HepG2 (cell line): ENCODE results near the gene PIK3CB. TPM values are rescaled to one million over a fixed set of nuclear protein-coding genes. Genes with fewer than 3 reads are reported as not detected.

Experiments used
- GTF3A ChIP-seq: sonication (generic); formaldehyde crosslinking; conservative IDR thresholded peaks from 2 replicates; pipeline ENCODE4 v1.4.0; 2020; ENCODE audit warnings: mild to moderate bottlenecking, missing genetic modification reagents
- HHEX ChIP-seq: IDR thresholded peaks from 2 replicates; pipeline ENCODE4 v1.6.1; 2016; ENCODE audit warnings: control low read depth
- HMG20A ChIP-seq: IDR thresholded peaks from 2 replicates; pipeline ENCODE4 v1.6.1; 2016; ENCODE audit warnings: borderline replicate concordance
- HOXA9 ChIP-seq: sonication (generic); formaldehyde crosslinking; IDR thresholded peaks from 2 replicates; pipeline ENCODE4 v1.8.1; 2022; ENCODE audit warnings: missing genetic modification reagents, mild to moderate bottlenecking, moderate library complexity, borderline replicate concordance
- KLF12 ChIP-seq: sonication (generic); formaldehyde crosslinking; IDR thresholded peaks from 2 replicates; pipeline ENCODE4 v1.4.0; 2020; ENCODE audit warnings: missing genetic modification reagents, borderline replicate concordance
- MED13 ChIP-seq: sonication (generic); formaldehyde crosslinking; IDR thresholded peaks from 2 replicates; pipeline ENCODE4 v1.5.0; 2020; ENCODE audit warnings: missing genetic modification reagents
- MTF1 ChIP-seq: sonication (generic); formaldehyde crosslinking; IDR thresholded peaks from 2 replicates; pipeline ENCODE4 v1.5.0; 2020; ENCODE audit warnings: missing genetic modification reagents
- NFIB ChIP-seq: sonication (generic); formaldehyde crosslinking; IDR thresholded peaks from 2 replicates; pipeline ENCODE4 v1.9.0; 2021; ENCODE audit warnings: missing genetic modification reagents, mild to moderate bottlenecking, borderline replicate concordance
- NPAS2 ChIP-seq: sonication (generic); formaldehyde crosslinking; IDR thresholded peaks from 2 replicates; pipeline ENCODE4 v1.8.0; 2022; ENCODE audit warnings: mild to moderate bottlenecking, missing genetic modification reagents, borderline replicate concordance
- PHF20 ChIP-seq: sonication (generic); formaldehyde crosslinking; IDR thresholded peaks from 2 replicates; pipeline ENCODE4 v1.5.0; 2020; ENCODE audit warnings: mild to moderate bottlenecking, missing genetic modification reagents
- RBM39 ChIP-seq: fragments of 200-400 bp; formaldehyde crosslinking; IDR thresholded peaks from one replicate; pipeline ENCODE4 v1.6.1; 2018; ENCODE audit warnings: antibody characterized with exemption, mild to moderate bottlenecking, low read depth, low read length; ENCODE audit not compliant: poor library complexity, severe bottlenecking
- SPEN ChIP-seq: sonication (generic); formaldehyde crosslinking; IDR thresholded peaks from 2 replicates; pipeline ENCODE4 v1.5.1; 2020; ENCODE audit warnings: low read depth, mild to moderate bottlenecking, missing genetic modification reagents
- TARDBP ChIP-seq: sonication (generic); formaldehyde crosslinking; IDR thresholded peaks from 2 replicates; pipeline ENCODE4 v1.8.0; 2022; ENCODE audit warnings: mild to moderate bottlenecking, missing genetic modification reagents
- ZFY ChIP-seq: sonication (generic); formaldehyde crosslinking; IDR thresholded peaks from 2 replicates; pipeline ENCODE4 v1.4.0; 2020; ENCODE audit warnings: missing genetic modification reagents
- ZNF10 ChIP-seq: sonication (generic); formaldehyde crosslinking; IDR thresholded peaks from 2 replicates; pipeline ENCODE4 v1.4.0; 2020; ENCODE audit warnings: mild to moderate bottlenecking, low read depth, missing genetic modification reagents, borderline replicate concordance
- ZNF143 ChIP-seq: sonication (generic); formaldehyde crosslinking; IDR thresholded peaks from 2 replicates; pipeline ENCODE4 v1.4.0; 2020; ENCODE audit warnings: missing genetic modification reagents
- ZNF230 ChIP-seq: sonication (generic); formaldehyde crosslinking; IDR thresholded peaks from 2 replicates; pipeline ENCODE4 v1.4.0; 2020; ENCODE audit warnings: mild to moderate bottlenecking, missing genetic modification reagents
- ZNF333 ChIP-seq: sonication (generic); formaldehyde crosslinking; IDR thresholded peaks from 2 replicates; pipeline ENCODE4 v1.4.0; 2020; ENCODE audit warnings: mild to moderate bottlenecking, missing genetic modification reagents, borderline replicate concordance
- ZNF350 ChIP-seq: sonication (generic); formaldehyde crosslinking; IDR thresholded peaks from 2 replicates; pipeline ENCODE4 v1.4.0; 2020; ENCODE audit warnings: mild to moderate bottlenecking, low read depth, missing genetic modification reagents, borderline replicate concordance
- ZNF441 ChIP-seq: sonication (generic); formaldehyde crosslinking; IDR thresholded peaks from 2 replicates; pipeline ENCODE4 v1.7.0; 2021; ENCODE audit warnings: missing genetic modification reagents, borderline replicate concordance
- ZNF660 ChIP-seq: sonication (generic); formaldehyde crosslinking; IDR thresholded peaks from 2 replicates; pipeline ENCODE4 v1.5.1; 2020; ENCODE audit warnings: mild to moderate bottlenecking, low read depth, missing genetic modification reagents, borderline replicate concordance
- polyA plus RNA-seq, 8 experiments: library from polyadenylated mRNA; depleted of rRNA in 3 of 8; stranded (reverse) in 7 of 8; unstranded in 1 of 8; fragments of >200 nt; fragmentation: Illumina TruSeq in 4 of 8; extraction: Trizol in 4 of 8; gene quantifications; 2 replicates each; pipeline versions ENCODE4 v1.2.1 to v1.2.3, GENCODE V29; 2011 to 2016; ENCODE audit warnings: low read depth in 4 of 8, missing spikeins in 1 of 8, mixed read lengths in 1 of 8; ENCODE audit not compliant: insufficient read depth in 1 of 8
- total RNA-seq, 5 experiments: library from RNA; depleted of rRNA; stranded (reverse); fragments of >200 nt; fragmentation: Illumina TruSeq; extraction: Trizol; gene quantifications; 2 replicates each; pipeline ENCODE4 v1.2.3, GENCODE V29; 2016; ENCODE audit warnings: low read depth in 1 of 5
- TF ChIP-seq, protein P1 (sequence below): IDR thresholded peaks from 2 replicates; pipeline ENCODE4 v1.6.1; 2016; ENCODE audit warnings: mild to moderate bottlenecking
- TF ChIP-seq, protein P2 (sequence below): sonication (generic); IDR thresholded peaks from 2 replicates; pipeline ENCODE4 v1.6.1; 2016; ENCODE audit warnings: low read depth, borderline replicate concordance
- TF ChIP-seq, protein P3 (sequence below): sonication (generic); formaldehyde crosslinking; conservative IDR thresholded peaks from 2 replicates; pipeline ENCODE4 v1.4.0; 2020; ENCODE audit warnings: missing genetic modification reagents
- TF ChIP-seq, protein P4 (sequence below): sonication (generic); formaldehyde crosslinking; IDR thresholded peaks from 2 replicates; pipeline ENCODE4 v1.5.0; 2020; ENCODE audit warnings: mild to moderate bottlenecking, missing genetic modification reagents

The PIK3CB gene
- total and polyA plus RNA-seq, 2 of the 13 experiments (the other 11 are each of a cell fraction or from before 2014, with no cell fraction given) = 6.6 to 18.7 TPM

DNA sequence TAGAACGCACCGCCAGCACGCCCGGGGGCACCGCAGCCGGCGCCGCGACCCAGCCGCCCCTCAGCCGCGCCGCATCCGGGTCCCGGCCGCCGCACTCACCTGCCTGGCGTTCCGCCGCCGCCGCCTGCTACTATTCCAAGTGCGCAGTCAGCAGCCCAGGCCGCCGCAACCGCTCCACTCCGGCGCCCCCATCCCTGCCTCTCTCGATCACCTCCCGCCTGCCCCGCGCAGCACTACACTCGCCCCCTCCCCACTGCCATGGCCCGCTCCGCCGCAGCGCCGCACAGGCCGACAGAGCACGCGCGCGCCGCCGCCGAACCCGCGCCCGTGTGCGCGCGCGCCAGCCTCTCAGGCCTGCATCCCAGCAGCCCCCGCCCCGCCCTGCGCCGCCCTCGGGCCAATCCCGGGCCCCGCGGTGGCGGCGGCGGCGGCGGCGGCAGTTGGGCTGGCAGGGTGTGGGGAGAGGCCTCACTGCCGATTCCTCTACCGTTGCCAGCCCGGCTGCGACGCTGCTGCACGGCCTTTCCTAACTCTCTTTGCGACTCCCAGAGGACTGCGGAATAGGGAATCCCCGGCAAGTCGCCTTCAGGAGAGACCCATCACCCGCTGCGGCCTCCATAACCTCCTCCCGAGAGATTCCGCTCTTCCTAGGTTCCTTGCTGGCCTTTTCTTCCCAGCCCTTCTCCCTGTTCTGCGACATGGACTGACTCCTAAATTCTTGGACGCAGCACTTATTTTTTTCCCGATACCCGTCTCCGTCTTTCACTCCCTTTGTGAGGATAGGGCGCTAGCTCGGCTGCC is at the start of gene PIK3CB (continued):
- TF ChIP-seq ZNF143 (CRISPR knock-in tag) (peak; percentile 12), ZNF441 (CRISPR knock-in tag) (no peak), ZNF660 (no peak), ZNF10 (CRISPR knock-in tag) (no peak), PHF20 (CRISPR knock-in tag) (no peak; the same call in 1 of the 2 replicates), HHEX (CRISPR knock-in tag) (no peak), ZNF333 (CRISPR knock-in tag) (no peak), NPAS2 (CRISPR knock-in tag) (no peak), MTF1 (CRISPR knock-in tag) (no peak), HOXA9 (no peak), ZFY (CRISPR knock-in tag) (peak; percentile 91), HMG20A (CRISPR knock-in tag) (peak; percentile 36; the same call in 1 of the 2 replicates), MED13 (CRISPR knock-in tag) (peak; percentile 49; the same call in 1 of the 2 replicates), ZNF350 (CRISPR knock-in tag) (0 out of 2 replicates have a peak, but pooled peaks have one; percentile 59), GTF3A (CRISPR knock-in tag) (no peak), ZNF230 (no peak), TARDBP (CRISPR knock-in tag) (0 out of 2 replicates have a peak, but pooled peaks have one; percentile 24), SPEN (no peak; the same call in 1 of the 2 replicates), KLF12 (CRISPR knock-in tag) (no peak), RBM39 (no peak), NFIB (CRISPR knock-in tag) (no peak)
- TF ChIP-seq, protein P1, sequence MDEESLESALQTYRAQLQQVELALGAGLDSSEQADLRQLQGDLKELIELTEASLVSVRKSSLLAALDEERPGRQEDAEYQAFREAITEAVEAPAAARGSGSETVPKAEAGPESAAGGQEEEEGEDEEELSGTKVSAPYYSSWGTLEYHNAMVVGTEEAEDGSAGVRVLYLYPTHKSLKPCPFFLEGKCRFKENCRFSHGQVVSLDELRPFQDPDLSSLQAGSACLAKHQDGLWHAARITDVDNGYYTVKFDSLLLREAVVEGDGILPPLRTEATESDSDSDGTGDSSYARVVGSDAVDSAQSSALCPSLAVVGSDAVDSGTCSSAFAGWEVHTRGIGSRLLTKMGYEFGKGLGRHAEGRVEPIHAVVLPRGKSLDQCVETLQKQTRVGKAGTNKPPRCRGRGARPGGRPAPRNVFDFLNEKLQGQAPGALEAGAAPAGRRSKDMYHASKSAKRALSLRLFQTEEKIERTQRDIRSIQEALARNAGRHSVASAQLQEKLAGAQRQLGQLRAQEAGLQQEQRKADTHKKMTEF = 0 out of 2 replicates have a peak, but pooled peaks have one; percentile 27
- TF ChIP-seq, protein P2, sequence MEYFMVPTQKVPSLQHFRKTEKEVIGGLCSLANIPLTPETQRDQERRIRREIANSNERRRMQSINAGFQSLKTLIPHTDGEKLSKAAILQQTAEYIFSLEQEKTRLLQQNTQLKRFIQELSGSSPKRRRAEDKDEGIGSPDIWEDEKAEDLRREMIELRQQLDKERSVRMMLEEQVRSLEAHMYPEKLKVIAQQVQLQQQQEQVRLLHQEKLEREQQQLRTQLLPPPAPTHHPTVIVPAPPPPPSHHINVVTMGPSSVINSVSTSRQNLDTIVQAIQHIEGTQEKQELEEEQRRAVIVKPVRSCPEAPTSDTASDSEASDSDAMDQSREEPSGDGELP = no peak; the same call in 1 of the 2 replicates
- TF ChIP-seq, protein P3, sequence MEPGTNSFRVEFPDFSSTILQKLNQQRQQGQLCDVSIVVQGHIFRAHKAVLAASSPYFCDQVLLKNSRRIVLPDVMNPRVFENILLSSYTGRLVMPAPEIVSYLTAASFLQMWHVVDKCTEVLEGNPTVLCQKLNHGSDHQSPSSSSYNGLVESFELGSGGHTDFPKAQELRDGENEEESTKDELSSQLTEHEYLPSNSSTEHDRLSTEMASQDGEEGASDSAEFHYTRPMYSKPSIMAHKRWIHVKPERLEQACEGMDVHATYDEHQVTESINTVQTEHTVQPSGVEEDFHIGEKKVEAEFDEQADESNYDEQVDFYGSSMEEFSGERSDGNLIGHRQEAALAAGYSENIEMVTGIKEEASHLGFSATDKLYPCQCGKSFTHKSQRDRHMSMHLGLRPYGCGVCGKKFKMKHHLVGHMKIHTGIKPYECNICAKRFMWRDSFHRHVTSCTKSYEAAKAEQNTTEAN (CRISPR knock-in tag) = peak; percentile 79; the same call in 1 of the 2 replicates
- TF ChIP-seq, protein P4, sequence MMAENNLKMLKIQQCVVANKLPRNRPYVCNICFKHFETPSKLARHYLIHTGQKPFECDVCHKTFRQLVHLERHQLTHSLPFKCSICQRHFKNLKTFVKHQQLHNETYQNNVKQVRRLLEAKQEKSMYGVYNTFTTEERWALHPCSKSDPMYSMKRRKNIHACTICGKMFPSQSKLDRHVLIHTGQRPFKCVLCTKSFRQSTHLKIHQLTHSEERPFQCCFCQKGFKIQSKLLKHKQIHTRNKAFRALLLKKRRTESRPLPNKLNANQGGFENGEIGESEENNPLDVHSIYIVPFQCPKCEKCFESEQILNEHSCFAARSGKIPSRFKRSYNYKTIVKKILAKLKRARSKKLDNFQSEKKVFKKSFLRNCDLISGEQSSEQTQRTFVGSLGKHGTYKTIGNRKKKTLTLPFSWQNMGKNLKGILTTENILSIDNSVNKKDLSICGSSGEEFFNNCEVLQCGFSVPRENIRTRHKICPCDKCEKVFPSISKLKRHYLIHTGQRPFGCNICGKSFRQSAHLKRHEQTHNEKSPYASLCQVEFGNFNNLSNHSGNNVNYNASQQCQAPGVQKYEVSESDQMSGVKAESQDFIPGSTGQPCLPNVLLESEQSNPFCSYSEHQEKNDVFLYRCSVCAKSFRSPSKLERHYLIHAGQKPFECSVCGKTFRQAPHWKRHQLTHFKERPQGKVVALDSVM (CRISPR knock-in tag) = peak; percentile 71; the same call in 1 of the 2 replicates
